Left lobe of liver (tissue), 2 donors: ENCODE results near the gene HIRA. TPM values are rescaled to one million over a fixed set of nuclear protein-coding genes. Genes with fewer than 3 reads are reported as not detected.
"Not testable (repeated sequence)": the region's sequence is repeated elsewhere in the genome, so short reads cannot be mapped to it uniquely, and the experiment has no call there.

Source experiments
- ATAC-seq: fragments of 200-7000 bp; cut with Tn5 transposase; one replicate; pipeline ENCODE4 v1.9.1; 2020; ENCODE audit warnings: mild to moderate bottlenecking, moderate library complexity
- DNase-seq: peaks from one replicate; pipeline ENCODE4 v3.0.0-alpha.2; 2020; ENCODE audit warnings: low spot score
- total RNA-seq: library from RNA; stranded (reverse); gene quantifications from one replicate; pipeline ENCODE4 v1.2.1, GENCODE V29; 2021
- donor health status: DM: no; HTN: no; CAD: no; lungs with moderate emphysema.
- donor health status: DM: no; HTN: yes; CAD: no.

The HIRA gene
- total RNA-seq, 1 donor from 2014 or later, result 20.2 TPM

DNA sequence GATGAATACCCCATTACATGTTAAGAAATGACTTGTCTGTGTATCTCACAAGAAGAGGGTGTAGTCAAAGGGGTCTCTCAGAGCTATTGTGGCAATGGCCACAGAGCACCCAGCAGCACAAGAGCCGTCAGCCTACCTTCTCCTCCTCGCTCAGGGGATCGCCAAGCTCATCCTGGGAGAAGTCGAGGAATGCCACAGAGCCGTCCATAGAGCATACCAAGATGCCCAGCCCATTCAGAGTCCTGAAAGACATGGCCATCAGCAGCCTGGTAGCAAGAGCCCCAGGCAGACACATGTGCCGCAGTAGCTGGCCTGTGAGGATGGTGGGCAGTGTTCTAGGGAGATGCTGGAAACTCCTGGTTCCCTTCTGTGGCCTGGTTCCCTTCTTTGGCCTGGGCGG is 44.0 kb downstream of the HIRA start:
- ATAC-seq, result no peak

DNA sequence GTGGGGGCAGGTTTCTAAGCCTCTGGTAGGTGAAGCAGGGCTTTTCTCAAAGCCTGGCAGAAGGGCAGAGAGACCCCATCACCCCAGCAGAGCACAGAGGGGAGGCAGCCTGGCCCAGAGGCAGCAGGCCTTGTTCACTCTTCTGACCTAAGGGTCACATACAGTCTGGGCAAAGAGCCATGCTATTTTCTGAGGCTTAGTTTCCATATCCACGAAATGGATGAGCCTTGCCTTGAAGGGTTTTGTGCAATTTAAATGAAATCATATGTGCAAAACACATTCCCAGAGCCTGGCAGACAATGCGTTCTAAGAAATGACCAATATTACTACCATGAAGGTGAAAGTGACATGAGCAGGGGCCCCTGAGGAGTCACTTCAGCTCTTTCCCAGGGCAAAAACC is 44.5 kb downstream of the HIRA start:
- DNase-seq, result peak; percentile 40
- no peak for ATAC-seq

More for the DNA sequence above, 44.0 kb downstream of the HIRA start:
- DNase-seq, result peak; percentile 41

DNA sequence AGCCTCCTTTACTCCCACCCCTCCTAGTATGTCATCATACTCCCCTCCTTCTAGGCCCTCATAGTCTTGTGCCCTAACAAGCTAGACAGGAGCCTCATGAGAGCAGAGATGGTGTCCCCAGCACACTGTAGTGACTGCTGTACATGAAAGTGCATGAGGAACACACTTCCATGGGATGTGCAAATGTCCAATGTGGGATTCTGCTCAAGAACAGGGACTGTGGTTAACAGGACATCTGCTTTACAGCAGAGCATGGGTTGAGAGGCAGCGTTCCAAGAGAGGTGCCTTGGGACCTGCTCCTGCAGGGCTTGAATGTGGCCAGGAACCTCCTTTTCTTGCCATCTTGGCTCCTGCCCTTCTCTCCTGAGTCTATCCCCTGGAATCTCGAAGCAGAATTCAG is 45.3 kb downstream of the HIRA start:
- no peak for ATAC-seq
- DNase-seq, result peak; percentile 35

DNA sequence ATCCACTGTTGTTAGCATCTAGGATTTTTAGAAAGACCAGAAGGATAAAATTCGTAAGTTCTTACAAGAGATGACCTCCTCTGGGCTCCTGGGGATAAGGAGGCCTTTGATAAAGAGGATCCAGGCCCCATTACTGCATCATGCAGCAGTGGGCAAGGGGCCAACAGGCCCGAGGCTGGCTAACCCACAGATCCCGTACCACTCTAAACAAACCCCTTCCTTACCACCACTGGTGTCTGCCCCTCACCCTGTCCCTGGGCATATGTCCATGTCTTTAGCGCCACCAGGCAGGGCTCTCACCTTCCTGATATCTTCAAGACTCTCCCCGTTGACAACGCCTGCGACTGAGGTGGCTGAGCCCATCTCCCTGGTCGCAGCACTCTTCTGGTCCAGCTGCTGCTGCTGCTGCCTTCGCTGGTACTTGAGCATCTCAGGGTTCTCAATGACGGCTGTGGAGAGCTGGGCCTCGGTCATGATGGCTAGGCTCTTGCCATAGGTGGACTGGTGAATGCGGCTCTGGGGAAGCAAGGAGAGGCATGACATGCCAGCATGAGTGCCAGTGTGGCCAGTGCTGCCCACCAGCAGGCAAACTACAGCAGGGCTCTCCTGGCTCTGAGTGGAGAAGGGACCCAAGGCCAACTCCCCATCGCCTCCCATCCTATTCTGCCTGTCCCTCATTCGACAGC is 46.2 kb downstream of the HIRA start:
- ATAC-seq, result no peak
- peak; percentile 36 for DNase-seq

DNA sequence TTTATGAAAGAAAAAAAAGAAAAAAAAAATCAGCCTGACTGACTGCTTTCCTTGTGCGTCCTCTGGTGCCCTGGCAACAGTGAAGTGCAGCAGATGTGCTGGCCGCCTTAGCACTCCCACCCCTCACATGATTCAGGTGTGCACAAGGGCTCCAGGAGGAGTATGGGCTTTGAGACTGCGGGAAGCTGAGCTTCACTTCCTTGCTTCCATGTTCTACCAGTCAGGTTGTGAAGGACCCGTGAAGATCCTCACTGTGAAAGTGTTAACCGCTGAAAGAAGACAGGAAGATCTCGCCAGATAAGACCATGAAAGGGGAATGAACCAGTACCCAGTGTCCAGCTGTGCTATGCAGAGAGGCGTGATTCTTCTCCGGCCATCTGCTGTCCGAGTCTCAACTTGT is 48.2 kb downstream of the HIRA start:
- ATAC-seq (no peak), DNase-seq (peak; percentile 24)

DNA sequence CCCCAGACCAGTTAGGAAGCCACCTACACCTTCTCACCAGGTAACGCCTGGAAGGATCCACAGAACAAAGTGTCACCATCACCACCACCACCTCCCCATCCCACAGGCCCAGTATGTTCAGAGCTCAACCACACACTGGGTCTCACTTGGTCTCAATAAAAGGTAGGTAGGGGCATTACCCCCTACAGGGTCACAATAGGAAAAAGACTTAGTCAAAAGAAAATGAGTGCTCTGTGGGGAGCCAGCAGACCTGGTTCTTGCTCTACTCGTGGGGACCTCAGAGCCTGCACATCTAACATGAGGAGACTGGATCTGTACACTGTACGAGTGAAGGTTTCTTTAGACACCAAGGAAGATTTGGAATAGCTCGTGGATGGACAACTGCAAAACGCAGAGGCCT is 49.3 kb downstream of the HIRA start:
- ATAC-seq, result no peak
- no peak for DNase-seq

DNA sequence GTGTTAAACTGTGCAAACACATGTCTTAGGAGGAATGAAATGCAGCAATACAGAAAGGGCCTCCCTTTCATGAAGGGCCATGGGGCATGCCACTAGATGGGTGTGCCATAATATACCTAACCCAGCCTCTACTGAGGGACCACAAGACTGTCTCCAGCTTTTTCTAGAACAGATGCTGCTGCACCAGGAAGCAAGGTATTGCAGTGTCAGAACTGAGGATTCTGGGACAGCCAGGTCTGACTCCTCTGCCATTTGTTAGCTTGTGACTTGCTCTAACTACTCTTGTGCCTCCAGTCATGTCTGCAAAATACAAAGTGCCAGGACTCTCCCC is 53.2 kb downstream of the HIRA start:
- DNase-seq, result peak; percentile 30
- ATAC-seq, result peak; percentile 15

DNA sequence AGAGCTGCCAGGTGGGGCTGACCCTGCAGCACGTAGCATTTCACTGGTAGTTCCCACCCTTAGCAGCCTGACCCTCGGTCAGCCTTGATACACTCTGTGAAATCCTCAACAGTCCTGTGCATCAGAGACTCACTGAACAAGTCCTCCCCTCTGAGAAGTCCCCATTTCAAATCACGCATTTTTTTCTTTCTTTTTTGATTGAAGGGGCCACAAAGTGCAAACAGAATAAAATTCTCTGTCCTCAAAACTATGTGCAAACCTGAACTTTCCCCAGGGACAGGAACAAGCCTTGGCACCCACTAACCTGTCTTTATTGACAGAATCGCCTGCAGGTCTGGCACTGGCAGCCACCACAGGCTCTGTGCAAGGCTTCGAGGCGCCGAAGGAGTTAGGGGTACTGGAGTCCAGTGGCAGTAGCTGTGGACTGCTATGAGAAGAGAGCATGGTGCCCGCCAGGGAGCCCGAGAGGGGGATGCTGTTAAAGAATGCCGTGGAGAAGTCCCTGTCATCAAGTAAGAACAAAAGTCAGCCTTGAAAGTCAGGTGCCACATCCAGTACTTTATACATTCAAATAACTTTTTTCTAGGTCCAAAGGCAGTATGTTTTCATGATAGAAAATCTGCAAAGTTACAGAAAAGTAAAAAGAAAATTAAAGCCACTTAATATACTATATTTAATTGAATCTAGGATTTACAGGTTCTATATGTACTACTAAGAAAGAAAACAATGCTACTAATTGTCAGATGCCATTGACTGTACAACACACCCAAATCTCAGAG is 53.8 kb downstream of the HIRA start:
- peak; percentile 95 for ATAC-seq

DNA sequence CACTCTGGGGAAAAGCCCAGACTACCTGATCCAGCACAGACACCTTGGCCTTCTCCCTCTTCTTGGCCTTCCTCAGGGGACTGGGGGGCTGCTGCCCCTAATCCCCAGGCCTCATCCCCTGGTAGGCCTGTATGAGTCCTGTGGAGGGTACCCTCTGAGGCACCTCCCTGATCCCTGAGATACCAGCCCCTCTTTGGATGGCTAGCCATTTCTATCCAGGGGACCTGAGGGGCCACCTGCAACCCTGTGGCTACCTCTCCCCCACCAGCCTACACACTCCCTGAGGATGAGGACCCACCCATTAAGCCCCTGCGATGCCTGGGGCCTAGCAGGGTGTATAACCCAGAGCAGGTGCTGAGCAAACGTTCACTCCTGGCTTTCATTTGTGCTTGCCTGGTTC is 54.6 kb downstream of the HIRA start:
- DNase-seq (peak; percentile 38), ATAC-seq (no peak)

More for the DNA sequence above, 53.8 kb downstream of the HIRA start:
- peak; percentile 75 for DNase-seq

DNA sequence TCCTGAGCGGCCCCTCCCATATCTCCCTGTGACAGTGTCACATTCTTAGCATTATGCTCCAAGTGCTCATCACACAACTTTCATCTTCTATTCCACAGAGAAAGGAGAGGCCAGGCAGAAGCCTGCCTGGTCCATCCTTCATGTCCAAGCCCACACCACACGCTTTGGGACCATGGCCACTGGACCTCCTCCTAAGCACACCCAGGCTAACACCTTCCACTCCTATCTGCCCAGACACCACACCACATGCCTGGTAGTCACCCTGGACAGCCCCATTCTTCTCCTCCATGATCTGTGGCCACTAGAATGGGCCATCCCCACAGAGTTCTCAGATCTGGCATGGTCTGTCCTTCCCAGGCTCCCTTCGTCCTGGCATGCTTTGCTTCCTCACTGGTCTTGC is 55.3 kb downstream of the HIRA start:
- ATAC-seq, result no peak
- peak; percentile 33 for DNase-seq

DNA sequence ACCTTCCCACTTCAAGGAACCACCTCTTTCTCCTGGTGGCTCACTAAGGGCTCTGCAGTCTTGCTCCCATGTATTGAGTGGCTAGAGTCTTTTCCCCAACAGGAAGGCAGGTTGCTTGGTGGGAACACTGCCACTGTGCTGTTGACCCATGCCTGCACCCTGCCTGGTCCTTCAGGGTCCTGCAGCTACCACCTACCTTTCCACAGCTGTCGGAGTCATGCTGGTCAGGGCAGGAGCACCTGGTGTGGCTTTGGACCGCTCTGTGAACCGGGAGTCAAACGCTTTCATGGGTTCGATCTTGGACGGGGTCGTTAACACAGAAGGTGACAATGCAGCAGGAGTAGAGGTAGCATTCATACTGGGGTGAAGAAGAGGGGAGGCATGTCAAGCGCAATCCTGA is 56.1 kb downstream of the HIRA start:
- DNase-seq (peak; percentile 34), ATAC-seq (no peak)

DNA sequence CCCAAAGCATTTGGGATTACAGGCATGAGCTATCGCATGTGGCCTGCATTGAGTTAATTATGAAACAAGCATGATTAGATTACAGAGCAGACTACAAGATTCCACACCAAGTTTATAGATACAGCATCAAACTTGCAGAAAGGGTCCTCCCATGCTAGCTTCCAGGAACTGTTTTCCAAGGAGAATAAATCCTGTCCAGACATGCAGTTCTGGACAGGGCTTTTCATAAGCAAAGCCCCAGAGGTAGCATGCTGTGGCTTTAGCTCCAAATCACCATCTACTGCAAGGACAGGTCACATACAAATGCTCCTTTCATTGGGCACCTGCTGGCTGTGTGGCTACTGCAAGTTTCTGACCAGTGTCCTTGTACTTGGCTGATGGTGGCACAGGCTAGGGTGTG is 57.1 kb downstream of the HIRA start:
- DNase-seq, result no peak
- ATAC-seq, result no peak

DNA sequence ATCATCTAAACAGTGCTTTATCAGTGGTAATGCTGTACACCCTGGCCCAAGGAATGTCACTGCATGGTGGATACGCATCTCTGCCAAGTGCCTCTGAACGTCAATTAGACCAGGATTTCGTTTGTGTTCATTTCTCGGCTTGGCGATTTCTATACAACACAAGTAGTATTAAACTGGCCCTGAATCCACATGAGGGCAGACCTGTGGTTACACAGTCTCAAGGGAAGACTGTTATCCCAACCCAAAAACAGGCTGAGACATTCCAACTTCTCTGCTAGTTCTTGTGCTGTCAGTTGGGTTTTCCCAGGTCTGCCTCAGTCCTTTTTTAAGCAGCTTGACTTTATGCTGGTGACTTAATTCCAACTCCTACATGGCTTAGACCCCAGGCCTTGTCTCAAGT is 58.1 kb downstream of the HIRA start:
- no peak for ATAC-seq

DNA sequence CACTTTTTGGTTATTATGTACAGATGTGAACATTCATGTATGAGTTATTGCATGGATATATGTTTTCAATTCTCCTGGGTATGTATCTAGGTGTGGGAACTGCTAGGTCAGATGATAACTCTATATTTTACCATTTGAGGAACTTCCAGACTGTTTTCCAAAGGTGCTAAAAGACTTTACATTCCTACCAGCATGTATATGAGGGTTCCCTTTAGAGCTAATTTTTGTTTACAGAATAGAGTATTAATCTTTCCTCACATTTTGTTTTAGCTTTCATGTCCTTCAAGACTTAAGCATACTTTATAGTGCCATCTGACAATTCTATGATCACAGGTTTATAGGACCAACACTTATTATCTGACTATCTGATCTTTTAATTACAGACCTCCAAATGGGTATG is 59.6 kb downstream of the HIRA start:
- ATAC-seq (no peak), DNase-seq (no peak)

More for the DNA sequence above, 58.1 kb downstream of the HIRA start:
- DNase-seq, result no peak

DNA sequence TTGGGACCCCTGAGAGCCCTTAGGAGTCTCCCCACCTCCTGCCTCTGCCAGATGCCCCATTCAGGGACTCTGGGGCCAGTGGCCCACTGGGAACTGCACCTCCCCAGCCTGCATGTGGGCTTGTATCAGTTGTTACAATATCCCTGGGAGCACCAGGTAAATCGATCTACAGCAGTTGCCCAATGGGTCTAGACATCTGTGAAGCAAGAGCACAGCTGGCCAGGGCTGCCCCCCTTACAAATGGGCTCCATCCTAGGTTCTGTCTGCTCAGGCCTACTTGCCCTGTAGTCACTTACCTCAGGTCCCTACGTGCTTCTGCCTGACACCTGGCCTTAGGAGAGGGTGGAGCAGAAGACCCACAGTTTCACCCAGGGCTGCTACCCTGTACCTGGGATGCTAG is 62.7 kb downstream of the HIRA start:
- DNase-seq (peak; percentile 28), ATAC-seq (peak; percentile 16)

DNA sequence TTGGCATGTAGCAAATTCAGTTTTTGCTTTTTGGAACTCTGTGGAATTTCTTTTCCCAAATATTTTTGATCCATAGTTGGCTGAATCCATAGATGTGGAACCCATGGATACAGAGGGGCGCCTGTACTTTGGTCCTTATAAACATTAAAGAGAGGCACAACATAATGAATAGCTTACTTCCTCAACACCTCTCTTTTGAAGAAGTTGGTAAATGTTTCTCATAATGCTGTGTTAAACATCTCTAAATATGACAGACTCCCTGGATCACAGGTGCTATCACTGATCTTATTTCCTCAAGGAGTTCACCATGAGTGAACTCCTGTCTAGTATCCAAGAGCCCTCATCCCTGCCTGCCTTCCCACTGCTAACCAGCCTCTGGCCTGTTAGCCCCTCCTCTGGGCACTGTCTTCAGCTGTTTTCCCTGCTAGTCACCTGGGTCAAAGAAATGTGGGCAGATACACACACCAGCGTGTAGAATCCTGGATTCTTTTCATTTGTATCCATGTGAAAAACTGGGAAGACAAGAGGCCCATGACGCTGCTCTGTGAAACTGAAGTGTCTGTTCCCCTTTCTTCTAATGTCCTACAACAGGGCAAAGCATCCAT is 63.7 kb downstream of the HIRA start:
- no peak for DNase-seq
- ATAC-seq, result no peak

DNA sequence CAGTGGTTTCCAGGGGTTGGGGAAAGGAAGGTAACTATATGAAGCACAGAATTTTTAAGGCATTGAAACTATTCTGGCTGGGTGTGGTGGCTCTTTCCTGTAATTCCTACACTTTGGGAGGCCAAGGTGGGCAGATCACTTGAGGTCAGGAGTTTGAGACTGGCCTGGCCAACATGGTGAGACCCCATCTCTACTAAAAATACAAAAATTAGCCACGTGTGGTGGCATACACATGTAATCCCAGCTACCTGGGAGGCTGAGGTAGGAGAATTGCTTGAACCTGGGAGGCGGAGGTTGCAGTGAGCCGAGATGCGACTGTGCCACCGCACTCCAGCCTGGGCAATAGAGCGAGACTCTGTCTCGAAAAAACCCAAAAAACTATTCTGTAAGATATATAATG is 68.0 kb downstream of the HIRA start:
- DNase-seq, ATAC-seq: not testable (repeated sequence)

DNA sequence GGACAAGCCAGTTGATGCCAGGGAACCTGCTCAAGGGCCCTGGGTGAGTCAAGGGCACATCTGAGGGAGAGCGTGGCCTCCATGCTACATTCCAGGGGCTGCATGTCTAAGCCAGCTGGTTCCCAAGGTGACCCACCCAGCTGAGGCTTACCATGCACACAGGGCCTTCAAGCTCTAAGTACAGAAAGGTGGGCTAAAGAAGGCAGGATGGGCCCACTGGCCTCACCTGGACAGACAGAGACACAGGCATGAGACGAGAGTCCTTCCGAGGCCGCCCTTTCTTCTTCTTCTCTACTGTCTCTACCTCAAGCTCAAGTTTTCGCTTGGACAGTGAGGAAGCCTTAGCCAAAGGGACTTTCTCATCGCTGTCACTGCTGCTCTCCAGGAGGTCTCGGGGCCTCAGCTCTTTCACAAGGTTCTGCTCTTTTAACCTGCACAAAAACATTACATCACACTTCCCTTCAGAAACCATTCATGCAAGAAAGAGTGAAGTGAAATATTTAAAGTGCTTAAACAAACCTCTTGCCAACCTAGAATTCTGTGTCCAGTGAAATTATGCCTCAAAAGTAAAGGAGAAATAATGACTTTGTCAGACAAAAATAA is 69.9 kb downstream of the HIRA start:
- DNase-seq, result peak; percentile 41
- ATAC-seq, result no peak

DNA sequence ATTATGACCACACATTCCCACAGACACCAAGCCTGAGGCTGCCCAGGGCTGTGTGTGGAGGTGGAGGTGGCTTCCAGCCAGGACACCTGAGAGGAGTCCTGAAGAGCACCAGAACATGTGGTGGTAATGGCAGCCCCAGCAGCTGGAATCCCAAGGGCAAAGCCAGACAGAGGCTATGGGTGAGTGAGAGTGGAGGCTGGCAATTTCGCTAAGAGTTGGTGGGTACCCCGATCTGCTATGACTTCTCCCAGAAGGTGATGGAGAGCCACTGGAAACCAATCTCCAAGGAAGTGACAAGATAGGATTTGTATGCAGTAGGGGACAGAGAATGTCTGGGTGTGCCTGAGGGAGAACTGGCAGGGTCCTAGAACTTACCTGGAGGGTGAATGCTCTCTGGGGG is 70.7 kb downstream of the HIRA start:
- ATAC-seq, result no peak
- peak; percentile 39 for DNase-seq

DNA sequence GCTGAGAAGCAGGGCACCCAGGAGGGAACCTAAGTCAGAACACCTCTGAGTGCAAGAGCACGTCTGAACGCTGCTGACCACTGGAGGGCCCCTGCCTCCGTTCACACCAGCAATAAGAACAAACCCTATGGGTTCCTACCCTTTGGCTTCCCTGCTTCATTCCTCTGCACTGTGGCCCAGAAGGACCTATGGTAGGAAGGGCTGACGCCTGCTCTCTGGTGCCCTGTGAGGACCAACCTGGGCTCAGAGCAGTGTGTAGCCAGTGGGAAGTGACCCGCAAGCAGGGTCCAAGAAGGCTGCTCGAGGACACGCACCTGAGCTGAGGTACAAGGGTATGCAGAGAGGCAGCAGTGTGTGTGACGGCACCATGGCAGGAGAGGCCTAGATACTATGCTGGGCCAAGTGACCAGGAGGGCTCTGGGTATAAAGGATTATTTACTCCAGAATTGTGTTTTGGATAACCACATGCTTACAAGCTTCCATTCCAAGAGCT is 71.2 kb downstream of the HIRA start:
- ATAC-seq (no peak), DNase-seq (peak; percentile 37)

DNA sequence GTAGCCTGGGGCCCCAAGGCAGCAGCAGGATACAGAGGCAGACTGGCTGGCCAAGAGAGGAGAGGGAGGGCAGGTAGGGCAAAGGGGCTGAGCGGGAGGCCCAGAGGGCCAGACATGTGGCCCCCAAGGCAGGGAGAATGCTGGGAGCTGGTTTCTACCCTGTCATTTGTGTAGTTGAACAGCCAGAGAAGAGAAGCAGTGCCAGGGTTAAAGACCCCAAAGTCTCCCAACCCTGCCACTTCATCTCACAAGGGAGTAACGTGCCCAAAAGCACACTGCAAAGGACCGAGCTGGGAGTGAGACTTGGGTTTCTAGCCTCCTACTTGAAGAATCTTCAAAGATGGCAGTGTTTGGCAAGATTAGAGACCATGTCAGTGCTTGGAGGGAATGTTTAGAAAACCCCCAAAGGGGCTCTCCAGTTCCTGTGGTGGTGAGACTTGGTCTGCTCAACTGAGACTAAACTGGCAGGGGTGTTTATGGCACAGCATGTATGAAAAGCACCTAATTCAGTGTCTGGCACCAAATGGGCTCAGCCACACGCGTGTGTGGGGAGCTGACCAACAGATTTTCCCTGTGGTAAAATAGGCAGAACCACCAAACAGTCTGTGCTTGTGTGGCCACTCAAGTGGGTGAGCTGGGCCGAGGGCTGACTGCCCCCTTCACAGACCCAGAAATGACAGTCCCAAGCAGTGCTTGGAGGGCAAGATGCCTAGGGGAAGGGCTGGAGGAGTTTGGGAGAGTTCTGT is 71.8 kb downstream of the HIRA start:
- DNase-seq (peak; percentile 28), ATAC-seq (no peak)
